Stimulated activated naive CD8-positive, alpha-beta T cell treated with anti-CD3 and anti-CD28 coated beads, Interleukin-15, Interleukin-2, amounts not matched to agents 100 U/mL and 50 U/mL, for 24 hours (primary cell): ENCODE results near the gene JMJD4.
A peak's percentile ranks its signal among the peaks of the same experiment; 100 is the strongest.

Source experiments
- ATAC-seq: fragments of 150-1000 bp; cut with Tn5 transposase; one replicate; pipeline ENCODE4 v1.10.0; 2021
- DNase-seq: peaks from one replicate; pipeline ENCODE4 v3.0.0; 2021

JMJD4 gene

DNA sequence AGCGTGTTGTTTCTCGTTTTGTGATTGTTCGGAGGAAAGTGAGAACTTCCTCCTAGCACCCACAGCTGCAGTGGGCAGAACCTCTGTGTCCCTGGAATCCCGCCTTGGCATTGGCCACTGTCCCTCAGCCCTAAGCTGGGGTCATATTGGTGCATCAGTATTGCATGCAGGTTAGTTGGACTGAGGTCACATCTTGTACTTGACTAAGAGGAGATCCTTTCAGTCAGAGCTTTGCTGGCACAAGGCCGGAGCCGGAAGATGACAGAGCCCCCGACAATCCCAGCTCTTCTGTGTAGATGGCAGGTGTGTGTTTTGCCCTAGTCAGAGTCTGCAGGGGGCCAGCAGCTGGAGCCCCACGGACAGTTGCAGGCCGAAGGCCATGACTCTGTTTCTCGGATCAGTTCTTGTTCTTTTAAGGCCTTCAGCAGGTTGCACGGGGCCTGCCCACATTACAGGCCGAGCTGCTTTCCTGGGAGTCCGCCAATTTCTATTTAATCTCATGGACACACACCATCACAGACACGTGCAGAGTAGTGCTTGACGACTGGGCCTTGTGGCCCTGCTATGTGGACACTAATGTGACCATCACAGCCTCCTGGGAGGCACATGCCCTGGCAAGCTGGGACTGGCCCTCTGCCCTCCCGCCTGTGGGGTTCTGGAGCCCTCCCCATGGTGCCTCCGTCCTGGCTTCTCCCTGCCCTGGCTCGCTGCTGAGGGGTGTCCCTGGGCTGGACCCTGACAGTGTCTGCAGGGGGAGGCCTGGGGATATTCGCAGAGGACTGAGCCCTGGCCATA, 15.0 kb upstream of the JMJD4 start:
- DNase-seq: no peak
- no peak for ATAC-seq

DNA sequence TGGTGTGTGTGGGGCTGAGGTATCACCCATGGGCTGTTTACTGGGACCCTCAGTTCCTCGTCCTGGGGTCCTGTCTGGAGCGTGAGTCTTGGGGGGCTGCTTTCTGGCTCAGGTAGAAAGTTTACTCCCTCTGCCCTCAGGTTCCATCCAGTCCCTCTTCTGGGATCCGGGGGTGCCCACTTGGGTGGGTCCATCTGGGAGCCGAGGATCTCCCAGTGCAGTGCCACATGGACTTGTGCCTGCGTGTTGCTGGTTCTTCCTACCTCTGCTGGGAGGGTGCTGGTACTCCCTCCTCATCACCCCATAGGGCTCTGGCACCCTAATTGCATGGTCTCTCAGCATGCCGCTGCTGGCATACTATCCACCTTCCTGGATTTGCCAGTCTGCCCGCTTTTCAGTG, 14.1 kb upstream of the JMJD4 start:
- ATAC-seq (no peak), DNase-seq (no peak)

DNA sequence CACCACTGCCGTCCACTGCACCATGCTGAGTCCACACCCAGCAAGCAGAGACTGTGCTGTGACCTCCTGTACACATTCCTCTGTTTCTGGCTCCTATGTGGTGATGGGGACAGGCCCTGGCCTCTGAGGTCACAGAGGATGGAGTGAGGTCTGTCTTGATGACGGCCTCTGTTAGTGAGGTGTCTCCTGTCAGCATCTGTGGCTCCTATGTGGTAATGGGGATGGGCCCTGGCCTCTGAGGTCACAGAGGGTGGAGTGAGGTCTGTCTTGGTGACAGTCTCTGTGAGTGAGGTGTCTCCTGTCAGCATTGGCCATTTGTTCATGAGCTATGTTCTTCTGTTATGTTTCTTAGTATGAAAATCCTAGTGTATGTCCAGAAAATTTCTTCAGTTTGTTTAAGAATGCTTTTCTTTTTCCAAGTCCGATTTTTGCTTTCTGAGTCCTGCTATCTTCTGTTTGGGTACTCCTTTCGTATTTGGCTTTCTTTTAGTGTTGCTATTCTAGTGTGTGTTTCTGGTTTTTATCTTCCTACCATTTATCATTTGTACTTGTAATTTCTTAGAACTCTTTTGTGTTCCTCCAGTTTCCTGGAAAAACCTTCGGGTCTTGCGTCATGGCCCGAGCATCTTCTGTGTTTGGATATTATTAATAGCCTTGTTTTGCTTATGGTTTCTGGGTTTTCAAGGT, 13.5 kb upstream of the JMJD4 start:
- peak; percentile 54 for ATAC-seq
- DNase-seq: no peak

DNA sequence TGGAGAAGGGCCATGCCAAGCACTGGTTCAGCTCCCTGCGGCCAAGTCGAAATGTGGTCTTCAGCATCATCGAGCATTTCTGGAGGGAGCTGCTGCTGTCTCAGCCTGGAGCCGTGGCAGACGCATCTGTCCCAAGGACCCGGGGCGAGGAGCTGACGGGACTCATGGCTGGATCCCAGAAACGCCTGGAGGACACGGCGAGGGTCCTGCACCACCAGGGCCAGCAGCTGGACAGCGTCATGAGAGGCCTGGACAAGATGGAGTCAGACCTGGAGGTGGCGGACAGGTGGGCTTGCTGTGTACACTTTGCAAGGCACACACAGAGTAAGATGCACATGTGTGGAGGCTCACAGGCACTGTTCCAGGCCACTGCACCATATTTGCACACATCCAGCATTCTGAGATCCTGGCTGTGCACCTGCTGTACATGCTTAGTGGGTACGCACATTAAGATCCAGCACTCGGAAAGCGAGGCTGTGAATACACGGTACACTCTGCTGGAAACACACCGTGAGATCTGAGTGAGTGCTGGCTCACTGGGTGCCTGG, 12.9 kb upstream of the JMJD4 start:
- DNase-seq: no peak
- ATAC-seq: no peak

DNA sequence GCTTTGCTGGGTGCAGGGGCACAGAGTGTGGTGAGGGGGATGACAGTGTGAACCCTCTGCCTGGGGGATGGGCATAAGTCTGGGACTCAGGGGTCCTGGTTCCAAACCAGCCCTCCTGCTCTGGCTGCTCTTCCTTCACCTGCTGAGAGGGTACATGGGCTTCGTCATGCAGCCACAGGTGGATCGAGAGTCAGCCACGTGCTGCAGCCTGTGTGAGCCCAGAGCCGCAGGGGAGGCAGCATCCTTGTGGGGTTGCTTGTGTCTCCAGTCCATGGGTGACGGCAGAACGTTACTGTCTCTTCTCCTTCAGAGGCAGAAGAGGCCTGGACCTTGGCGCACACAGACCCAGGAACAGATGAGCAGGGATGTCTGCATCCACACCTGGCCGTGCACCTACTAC, 12.3 kb upstream of the JMJD4 start:
- no peak for ATAC-seq
- no peak for DNase-seq

DNA sequence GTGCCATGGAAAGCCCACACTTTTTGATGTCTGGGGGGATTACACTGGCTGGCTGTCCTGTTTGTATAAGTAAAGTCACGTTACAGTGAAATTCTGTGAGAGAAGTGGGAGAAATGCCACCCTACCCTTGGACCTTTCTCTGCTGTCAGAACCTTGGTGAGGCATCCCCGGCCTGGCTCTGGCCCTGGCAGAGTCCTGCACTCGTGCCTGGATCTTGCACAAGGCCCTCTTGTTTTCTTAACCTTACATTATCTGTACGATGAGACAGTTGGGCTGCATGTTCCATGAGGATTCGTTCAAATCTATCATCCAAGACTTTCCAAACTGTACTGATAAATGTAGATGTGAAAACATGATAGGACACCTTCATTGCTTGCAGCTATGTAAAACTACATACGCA, 11.6 kb upstream of the JMJD4 start:
- no peak for DNase-seq
- no peak for ATAC-seq

DNA sequence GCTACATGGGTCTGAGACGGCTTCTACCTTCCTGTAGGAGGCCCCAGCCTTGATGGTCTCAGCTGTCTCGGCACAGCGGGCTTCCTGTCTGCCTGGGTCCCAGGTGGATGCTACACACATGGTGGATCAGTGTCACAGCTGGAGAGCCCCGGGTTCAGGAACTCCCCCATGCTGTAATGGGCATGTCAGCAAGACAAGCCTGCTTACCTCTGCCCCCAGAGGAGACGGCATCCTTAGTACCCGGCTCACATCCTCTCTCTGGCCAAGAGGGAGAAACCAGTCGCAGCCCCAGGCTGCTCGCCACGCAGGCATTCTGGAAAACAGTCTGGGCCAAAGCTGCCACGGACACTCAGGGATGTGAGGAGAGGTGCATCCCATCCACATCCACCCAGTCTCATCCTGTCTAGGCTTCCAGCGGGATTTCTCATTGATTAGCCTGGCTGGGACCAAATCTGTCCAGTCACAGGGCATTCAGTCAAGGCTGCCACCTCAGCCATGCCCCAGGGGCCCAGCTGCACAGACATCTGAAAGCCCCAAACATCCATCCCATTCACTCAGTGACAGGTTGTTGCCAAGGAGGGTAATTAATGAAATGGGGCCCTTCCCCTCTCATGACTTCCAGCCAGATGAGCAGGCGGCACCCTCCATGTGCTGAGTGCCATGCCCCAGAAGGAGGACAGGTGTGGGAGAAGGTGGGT, 10.6 kb upstream of the JMJD4 start:
- no peak for ATAC-seq

DNA sequence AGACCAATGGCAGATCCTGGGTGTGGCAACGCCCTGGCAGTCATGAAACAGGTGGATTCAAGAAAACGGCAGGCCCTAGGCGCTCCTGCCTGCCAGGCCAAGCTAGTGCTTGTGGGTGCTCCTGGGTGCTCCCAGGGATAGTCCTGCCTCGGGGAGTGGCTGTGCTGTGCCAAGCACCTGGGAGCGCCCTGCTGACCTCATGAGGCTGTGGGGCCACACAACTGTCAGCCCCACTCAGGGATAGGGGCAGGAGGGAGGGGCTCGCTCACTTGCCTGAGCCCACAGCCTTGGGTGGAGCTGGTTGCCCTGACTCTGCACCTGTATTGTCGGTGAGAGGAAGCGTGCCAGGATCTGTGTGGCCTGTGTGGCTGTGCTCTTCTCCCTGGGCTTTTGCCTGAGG, 9.6 kb upstream of the JMJD4 start:
- ATAC-seq: no peak
- DNase-seq: no peak

More for the DNA sequence above, 10.6 kb upstream of the JMJD4 start:
- no peak for DNase-seq

DNA sequence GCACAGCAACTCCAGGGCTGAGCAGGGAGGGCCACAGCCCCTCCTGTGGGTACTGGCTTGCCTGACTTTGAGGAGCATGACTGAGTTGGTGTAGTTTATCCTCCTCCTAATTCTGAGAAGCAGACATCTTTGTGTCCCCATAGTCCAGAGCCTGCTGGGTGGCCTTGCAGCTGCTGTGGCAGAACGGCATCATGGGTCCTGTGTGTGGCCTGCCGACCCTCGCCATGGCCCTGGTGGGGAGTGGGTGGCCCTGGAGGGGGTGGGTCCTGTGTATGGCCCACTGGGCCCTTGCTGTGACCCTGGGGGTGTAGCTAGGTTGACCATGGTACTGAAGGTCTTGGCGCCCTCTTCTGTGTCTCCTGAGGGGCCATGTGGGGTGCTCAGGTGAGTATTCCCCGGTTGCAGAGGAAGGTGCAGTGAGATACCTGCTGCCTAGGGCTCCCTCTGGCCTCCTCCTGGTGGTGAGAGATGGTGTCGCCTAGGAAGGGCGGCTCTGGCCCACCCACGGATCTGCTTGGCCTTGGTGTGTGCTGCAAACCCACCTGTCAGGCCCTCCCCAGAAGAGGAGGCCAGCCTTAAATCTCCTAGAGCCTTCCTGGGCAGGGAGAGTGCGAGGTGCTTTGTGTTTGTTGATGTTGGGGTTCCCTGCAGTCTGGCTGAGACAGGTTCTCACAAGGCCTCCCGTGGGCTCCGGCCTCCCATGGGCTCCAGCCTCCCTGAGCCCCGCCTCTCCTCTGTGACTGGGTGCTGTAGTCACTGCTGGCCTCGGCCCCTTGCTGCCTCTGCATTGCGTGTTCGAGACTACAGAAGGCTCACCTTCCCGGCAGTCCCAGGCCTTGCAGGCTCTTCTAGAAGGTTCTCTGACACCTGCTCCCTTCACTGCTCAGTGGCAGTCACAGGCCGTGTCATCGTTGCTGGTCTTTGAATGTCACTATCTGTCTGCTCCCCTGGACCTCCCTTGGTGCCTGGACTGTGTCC, 7.9 kb upstream of the JMJD4 start:
- ATAC-seq: no peak

DNA sequence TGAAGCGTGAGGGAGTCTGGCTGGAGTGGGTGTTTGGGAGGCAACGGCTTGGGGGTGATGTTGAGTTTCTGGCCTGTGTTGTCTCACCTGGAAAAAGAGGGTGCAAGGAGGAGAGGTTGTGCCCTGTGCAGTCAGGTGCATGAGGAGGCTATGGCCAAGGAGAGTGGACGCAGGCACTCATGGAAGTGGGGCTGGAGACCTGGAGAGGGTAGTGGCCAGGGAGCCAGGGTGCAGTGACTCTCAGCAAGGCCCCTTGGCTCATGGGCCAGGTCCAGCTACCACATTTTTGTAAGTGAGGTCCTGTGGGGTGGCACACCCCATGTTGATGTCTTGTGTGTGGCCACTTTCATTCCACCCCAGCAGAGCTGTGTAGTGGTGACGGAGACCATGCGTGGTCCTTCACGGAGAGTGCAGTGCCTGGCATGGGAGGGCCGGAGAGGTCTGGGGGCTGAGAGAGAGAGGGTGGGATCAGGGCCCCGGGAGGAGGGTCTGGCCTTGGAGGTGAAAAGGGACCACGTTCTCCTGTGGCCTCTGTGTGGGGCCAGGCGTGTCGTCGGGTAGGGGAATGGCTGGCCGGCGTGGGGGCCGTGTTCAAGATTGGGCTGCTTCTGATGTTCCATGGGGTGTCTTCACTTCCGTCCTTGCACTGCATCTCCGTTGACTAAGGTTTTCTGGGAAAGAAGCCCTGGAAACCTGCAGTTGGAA, 6.2 kb upstream of the JMJD4 start:
- ATAC-seq: no peak
- no peak for DNase-seq

More for the DNA sequence above, 7.9 kb upstream of the JMJD4 start:
- DNase-seq: no peak

DNA sequence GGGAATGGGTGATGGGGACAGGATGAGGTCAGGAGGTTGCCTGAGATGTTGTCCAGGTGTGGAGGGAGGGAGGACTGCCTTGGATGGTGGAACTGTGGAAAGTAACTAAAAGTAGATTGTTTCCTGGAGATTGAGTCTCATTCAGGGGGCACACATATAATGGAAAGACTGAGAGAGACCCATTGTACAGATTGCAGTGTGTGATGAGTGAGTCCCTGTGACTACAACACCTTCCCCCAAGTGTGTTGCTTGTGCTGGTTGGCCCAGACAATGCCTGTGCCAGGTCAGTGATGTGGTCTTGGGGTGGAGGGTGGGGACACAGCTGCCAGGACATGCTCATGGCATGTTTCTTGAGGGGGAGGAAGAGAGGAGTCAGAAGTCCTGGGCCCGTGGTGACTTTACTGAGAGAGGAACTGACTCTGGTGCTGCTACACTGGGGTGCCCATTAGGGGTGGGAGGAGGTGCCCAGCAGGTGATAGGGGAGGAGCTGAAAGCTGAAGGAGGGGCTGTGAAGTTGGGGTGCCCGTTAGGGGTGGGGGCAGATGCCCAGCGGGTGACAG, 5.4 kb upstream of the JMJD4 start:
- ATAC-seq: no peak
- DNase-seq: no peak

DNA sequence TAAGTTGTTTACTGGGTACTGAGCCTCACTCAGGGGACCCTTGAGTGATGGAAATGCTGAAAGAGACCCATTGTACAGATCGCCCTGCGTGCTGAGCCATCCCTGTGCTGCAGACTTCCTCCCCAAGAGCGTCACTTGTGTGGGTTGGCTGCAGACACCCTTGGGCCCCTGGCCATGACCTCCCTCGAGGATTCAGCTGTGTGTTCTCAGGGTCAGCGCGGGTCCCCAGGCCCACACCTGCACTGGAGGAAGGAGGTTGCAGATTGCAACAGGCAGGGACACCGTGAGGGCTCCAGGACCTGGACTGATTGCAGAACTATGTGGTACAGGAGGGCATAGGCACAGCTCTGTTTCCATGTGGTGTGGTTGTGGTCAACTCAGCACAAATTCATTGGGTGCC, 4.5 kb upstream of the JMJD4 start:
- ATAC-seq: no peak

DNA sequence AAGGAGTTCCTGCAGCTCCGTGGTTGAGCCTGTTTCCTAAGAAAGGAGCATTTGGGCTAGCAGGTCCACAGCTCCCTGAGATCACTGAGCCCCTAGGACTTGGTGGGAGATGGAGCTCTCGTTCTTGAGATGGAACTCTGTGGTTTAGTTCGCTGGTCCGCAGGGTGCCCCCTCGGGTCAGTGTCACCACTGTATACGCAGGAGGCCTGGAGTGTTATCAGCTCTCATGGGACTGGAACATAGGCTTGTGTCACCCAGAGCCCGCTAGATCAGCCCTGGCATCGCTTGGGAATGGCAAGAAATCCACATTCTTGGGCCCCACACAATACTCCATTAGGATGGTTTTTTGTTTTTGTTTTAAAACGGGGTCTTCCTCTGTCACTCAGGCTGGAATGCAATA, 3.7 kb upstream of the JMJD4 start:
- DNase-seq: no peak
- no peak for ATAC-seq

More for the DNA sequence above, 4.5 kb upstream of the JMJD4 start:
- DNase-seq: no peak

DNA sequence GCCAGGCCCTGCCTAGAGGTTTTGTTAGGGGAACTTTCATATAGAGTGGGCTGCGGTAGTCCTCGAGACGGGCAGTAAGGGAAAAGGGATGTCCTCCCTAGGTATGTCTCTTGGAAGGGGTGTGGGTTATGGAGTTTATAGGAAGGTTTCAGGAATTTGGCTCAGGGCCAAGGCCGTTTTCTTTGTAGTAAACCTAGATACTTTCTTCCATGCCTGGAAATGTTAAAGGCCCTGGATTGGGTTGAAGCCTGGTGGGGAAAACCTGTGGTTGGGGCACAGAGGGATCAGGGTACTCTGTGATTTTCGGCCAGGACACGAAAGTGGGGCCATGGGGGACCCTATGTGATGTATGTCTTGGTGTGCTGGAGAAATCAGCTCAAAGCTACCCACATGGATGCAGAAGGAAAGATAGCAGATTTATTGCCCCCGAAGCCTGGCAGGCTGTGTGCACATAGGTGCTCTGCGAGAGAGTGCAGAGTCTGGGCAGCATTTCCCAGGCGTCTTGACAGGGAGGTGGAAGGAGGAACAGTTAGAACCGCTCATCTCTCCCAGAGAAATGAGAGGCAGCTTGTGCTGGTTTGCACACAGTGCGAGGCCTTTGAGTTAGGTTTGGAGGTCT, 1.8 kb upstream of the JMJD4 start:
- DNase-seq: no peak
- no peak for ATAC-seq

DNA sequence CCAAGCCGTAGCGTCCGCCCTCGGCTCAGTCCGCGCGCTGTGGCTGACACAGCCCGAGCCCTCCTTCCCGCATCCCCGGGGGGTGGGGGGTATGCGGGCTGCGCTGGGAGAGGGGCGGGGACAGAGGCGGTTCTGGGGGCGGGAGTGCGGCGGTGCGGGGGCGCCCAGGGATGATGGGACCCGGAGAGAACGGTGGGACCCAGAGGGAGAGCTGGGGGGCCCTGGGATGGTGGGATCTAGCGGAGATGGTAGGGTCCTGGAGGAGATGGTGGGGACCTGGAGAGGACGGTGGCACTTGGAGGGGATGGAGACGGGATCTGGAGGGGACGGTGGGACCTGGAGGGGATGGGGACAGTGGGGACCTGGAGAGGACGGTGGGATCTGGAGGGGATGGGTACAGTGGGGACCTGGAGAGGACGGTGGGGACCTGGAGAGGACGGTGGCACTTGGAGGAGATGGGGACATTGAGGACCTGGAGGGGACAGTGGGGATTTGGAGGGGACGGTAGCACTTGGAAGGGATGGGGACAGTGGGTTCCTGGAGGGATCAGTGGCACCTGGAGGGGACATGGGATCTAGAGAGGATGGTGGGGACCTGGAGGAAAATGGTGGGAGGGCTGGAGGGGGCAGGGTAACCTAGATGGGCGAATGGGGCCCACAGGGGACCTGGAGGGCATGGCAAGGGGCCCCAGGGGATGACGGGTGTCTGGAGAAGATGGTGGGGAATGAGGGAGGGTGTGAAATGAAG, 610 bp upstream of the JMJD4 start:
- peak; percentile 20 for DNase-seq
- ATAC-seq: no peak

DNA sequence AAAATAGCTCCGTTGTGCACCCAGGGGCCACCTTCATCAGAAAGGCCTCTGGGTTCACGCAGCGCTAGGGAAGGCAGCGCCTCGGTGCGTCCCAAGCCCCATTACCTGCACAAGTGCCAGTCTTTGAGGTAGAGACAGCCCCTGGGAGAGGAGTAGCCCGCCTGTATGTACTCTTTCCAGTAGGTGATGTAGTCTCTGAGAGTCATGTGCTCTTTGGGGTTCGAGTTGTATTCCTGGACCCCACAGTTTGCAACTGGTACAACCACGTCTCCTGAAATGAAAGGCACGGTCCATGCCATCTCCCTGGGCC, 601 bp downstream of the JMJD4 start:
- no peak for ATAC-seq
- no peak for DNase-seq

DNA sequence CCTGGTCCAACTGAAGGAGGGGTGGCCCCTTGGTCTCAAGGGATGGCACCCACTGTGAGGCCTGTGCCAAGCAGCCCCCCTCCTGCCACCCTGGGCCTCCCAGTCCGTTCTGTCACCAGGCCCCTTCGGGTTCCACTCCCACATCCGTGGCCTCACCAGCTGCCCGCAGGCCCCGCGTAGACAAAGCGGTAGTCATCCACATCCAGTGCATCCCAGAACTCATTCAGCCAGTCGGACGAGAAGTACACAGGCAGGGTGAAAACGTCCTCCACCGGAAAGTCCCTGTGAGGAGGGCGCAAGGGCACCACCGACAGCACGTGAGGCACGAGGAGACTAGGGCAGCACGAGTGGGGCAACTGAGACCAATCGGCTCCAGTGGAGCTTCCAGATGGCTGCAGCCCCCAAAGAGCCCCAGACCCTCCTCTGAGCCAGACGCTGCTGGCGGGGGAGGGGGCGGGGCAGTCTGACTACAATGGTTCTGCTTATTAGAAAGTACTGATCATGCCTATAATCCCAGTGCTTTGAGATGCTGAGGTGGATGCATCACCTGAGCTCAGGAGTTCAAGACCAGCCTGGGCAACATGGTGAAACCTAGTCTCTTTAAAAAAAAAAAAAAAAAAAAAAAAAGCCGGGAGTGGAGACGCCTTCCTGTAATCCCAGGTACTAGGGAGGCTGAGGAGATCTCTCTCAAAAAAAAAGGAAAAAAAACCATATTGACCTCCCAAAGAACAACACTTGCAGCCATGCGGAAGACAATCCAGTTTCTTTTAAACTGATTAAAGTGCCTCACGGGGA, 1.2 kb downstream of the JMJD4 start:
- ATAC-seq (no peak), DNase-seq (no peak)

DNA sequence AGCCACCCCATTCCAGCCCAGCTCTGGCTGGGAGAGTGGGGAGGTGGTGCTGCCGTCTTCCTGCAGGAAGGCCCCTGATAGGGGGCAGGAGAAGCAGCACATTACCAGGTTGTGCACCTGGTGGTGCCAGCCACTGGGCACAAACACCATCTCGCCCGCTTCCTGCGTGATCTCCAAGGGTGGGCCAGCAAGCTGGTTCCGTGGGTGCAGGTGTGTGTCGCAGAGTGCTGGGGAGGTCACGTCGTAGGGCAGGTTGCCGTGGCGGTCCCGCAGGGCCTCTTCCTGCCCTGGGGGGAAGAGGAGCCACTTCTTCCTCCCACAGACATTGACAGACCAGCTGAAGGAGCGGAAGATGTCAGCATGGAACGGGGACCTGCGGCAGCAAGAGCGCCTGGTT, 1.8 kb downstream of the JMJD4 start:
- DNase-seq (no peak), ATAC-seq (no peak)
